GM23338 (cell line): ENCODE data around the gene COX6B1.

ENCODE experiments used
- CTCF ChIP-seq, 2 experiments: fragments of 200-600 bp in 1 of 2; sonication (generic) in 1 of 2; conservative IDR thresholded peaks; 2 replicates each; pipeline versions ENCODE4 v1.5.1 to v1.6.1; 2016 to 2017; ENCODE audit warnings: antibody characterized with exemption in 2 of 2, low read depth in 2 of 2, mild to moderate bottlenecking in 2 of 2, moderate library complexity in 1 of 2
- EZH2 ChIP-seq: fragments of 200-600 bp; sonication (generic); IDR thresholded peaks from one replicate; pipeline ENCODE4 v1.8.0; 2017; ENCODE audit warnings: antibody characterized with exemption, mild to moderate bottlenecking, low read depth; ENCODE audit not compliant: unreplicated experiment
- POLR2AphosphoS5 ChIP-seq: IDR thresholded peaks from 2 replicates; pipeline ENCODE4 v1.6.1; 2016; ENCODE audit warnings: antibody characterized with exemption, low read depth
- TF ChIP-seq, protein P1 (sequence below): IDR thresholded peaks from 2 replicates; pipeline ENCODE4 v1.6.1; 2016; ENCODE audit warnings: antibody characterized with exemption

GRCh38 chr19:35689836-35690235, 41.7 kb downstream of the COX6B1 start:
- TF ChIP-seq EZH2 (no peak), CTCF (conservative IDR thresholded peaks at IDR 0.05; ENCODE audit: low read depth in 2 of 2) (no peak), POLR2AphosphoS5 (no peak)
- TF ChIP-seq, protein P1, sequence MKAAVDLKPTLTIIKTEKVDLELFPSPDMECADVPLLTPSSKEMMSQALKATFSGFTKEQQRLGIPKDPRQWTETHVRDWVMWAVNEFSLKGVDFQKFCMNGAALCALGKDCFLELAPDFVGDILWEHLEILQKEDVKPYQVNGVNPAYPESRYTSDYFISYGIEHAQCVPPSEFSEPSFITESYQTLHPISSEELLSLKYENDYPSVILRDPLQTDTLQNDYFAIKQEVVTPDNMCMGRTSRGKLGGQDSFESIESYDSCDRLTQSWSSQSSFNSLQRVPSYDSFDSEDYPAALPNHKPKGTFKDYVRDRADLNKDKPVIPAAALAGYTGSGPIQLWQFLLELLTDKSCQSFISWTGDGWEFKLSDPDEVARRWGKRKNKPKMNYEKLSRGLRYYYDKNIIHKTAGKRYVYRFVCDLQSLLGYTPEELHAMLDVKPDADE: no peak
